ENCODE measurements around the gene FZD7. TPM values are rescaled to one million over a fixed set of nuclear protein-coding genes. Genes with fewer than 3 reads are reported as not detected.

Gene FZD7
- total RNA-seq, 1 experiment from 2014 or later = 14.6 TPM

- POLR2A ChIA-PET = no interaction called here
- no peak for DNase-seq (ENCODE audit: low read depth, low spot score)
- no peaks in the 10 kb centered on the region for H4K20me1 ChIP-seq (ENCODE audit: insufficient read depth)
- H3K27me3 ChIP-seq (ENCODE audit: insufficient read depth, low read length) = no peaks in the 10 kb centered on the region
- CTCF ChIA-PET = no interaction called here
- TF ChIP-seq SP1 (IDR thresholded peaks at IDR 0.05; ENCODE audit: low read depth) (no peak), POLR2A (IDR thresholded peaks at IDR 0.05; ENCODE audit: borderline replicate concordance, extremely low read depth, insufficient read depth, insufficient read length) (no peak), ZNF274 (IDR thresholded peaks at IDR 0.05; ENCODE audit: low read depth, low read length) (no peak), EZH2 (IDR thresholded peaks at IDR 0.05) (no peak), EZH2phosphoT487 (IDR thresholded peaks at IDR 0.05; ENCODE audit: borderline replicate concordance) (no peak)
- TF ChIP-seq, protein P1, sequence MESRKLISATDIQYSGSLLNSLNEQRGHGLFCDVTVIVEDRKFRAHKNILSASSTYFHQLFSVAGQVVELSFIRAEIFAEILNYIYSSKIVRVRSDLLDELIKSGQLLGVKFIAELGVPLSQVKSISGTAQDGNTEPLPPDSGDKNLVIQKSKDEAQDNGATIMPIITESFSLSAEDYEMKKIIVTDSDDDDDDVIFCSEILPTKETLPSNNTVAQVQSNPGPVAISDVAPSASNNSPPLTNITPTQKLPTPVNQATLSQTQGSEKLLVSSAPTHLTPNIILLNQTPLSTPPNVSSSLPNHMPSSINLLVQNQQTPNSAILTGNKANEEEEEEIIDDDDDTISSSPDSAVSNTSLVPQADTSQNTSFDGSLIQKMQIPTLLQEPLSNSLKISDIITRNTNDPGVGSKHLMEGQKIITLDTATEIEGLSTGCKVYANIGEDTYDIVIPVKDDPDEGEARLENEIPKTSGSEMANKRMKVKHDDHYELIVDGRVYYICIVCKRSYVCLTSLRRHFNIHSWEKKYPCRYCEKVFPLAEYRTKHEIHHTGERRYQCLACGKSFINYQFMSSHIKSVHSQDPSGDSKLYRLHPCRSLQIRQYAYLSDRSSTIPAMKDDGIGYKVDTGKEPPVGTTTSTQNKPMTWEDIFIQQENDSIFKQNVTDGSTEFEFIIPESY (IDR thresholded peaks at IDR 0.05; ENCODE audit: extremely low read depth, insufficient replicate concordance, low read length) = no peak
- no TSS peak for BruUV-seq (replicated peaks)
- no peak overlapping the region for H3K27ac ChIP-seq (ENCODE audit: low read depth, low read length)
- H3K4me1 ChIP-seq (ENCODE audit: control insufficient read depth in 1 of 2, insufficient read depth in 2 of 2, low read length in 2 of 2) = no peaks in the 10 kb centered on the region
- H3K4me2 ChIP-seq (ENCODE audit: low read length) = no peak overlapping the region
- H3K9me3 ChIP-seq (ENCODE audit: control insufficient read depth in 1 of 2, insufficient read depth in 1 of 2, low read depth in 1 of 2, low read length in 2 of 2) = no peaks in the 10 kb centered on the region
- H2AFZ ChIP-seq (ENCODE audit: low read depth, low read length, poor library complexity, severe bottlenecking) = no peak overlapping the region
- no peaks in the 10 kb centered on the region for H3K36me3 ChIP-seq (ENCODE audit: control insufficient read depth in 1 of 2, insufficient read depth in 2 of 2, low read length in 2 of 2)
- no peaks in the 10 kb centered on the region for H3K9me2 ChIP-seq (ENCODE audit: insufficient read depth)
- intact Hi-C loops (cut with micrococcal nuclease) = no loop called here
- no peak overlapping the region for H3K4me3 ChIP-seq (replicated peaks in 1 of 2; ENCODE audit: low read depth in 1 of 2, low read length in 2 of 2)
- RAD21 ChIA-PET (ENCODE audit: low non-redundant PET in 1 of 2, low total read pairs in 2 of 2, uncharacterized antibody in 2 of 2, unreplicated experiment in 2 of 2) = interaction anchor here in 1 of 2 experiments (0.6 kb wide), 1 partner anchor 303 kb away, joined by 3 read pairs; no protein-coding TSS in a partner anchor
- no peak for ATAC-seq
- H3K9ac ChIP-seq (ENCODE audit: low read length) = no peak overlapping the region
- no peaks in the 10 kb centered on the region for H3K79me2 ChIP-seq (ENCODE audit: insufficient read depth, low read length)
Observed at GRCh38 chr2:202009019-202009481, 24.6 kb upstream of the FZD7 start.

GRCh38 chr2:202009581-202009980, 24.1 kb upstream of the FZD7 start:
- no peak overlapping the region for H3K27ac ChIP-seq (ENCODE audit: low read depth, low read length)
- intact Hi-C loops (cut with micrococcal nuclease) = no loop called here
- POLR2A ChIA-PET = no interaction called here
- RAD21 ChIA-PET (ENCODE audit: low non-redundant PET in 1 of 2, low total read pairs in 2 of 2, uncharacterized antibody in 2 of 2, unreplicated experiment in 2 of 2) = no interaction called here
- no peak overlapping the region for H3K4me3 ChIP-seq (replicated peaks in 1 of 2; ENCODE audit: low read depth in 1 of 2, low read length in 2 of 2)
- H3K79me2 ChIP-seq (ENCODE audit: insufficient read depth, low read length) = no peaks in the 10 kb centered on the region
- no peaks in the 10 kb centered on the region for H3K9me2 ChIP-seq (ENCODE audit: insufficient read depth)
- no peaks in the 10 kb centered on the region for H3K9me3 ChIP-seq (ENCODE audit: control insufficient read depth in 1 of 2, insufficient read depth in 1 of 2, low read depth in 1 of 2, low read length in 2 of 2)
- H3K4me1 ChIP-seq (ENCODE audit: control insufficient read depth in 1 of 2, insufficient read depth in 2 of 2, low read length in 2 of 2) = no peaks in the 10 kb centered on the region
- ATAC-seq (no peak), DNase-seq (ENCODE audit: low read depth, low spot score) (no peak)
- no TSS peak for BruUV-seq (replicated peaks)
- H3K9ac ChIP-seq (ENCODE audit: low read length) = no peak overlapping the region
- H3K4me2 ChIP-seq (ENCODE audit: low read length) = no peak overlapping the region
- H3K27me3 ChIP-seq (ENCODE audit: insufficient read depth, low read length) = no peaks in the 10 kb centered on the region
- CTCF ChIA-PET = no interaction called here
- TF ChIP-seq RAD21 (IDR thresholded peaks at IDR 0.05; ENCODE audit: low read depth) = no peak
- no peak overlapping the region for H2AFZ ChIP-seq (ENCODE audit: low read depth, low read length, poor library complexity, severe bottlenecking)
- no peaks in the 10 kb centered on the region for H3K36me3 ChIP-seq (ENCODE audit: control insufficient read depth in 1 of 2, insufficient read depth in 2 of 2, low read length in 2 of 2)
- H4K20me1 ChIP-seq (ENCODE audit: insufficient read depth) = no peaks in the 10 kb centered on the region

All from HCT116 (cell line).